Measurements from ENCODE around the gene CREB3L4. TPM values are rescaled to one million over a fixed set of nuclear protein-coding genes. Genes with fewer than 3 reads are reported as not detected.

Gene CREB3L4
- total and polyA plus RNA-seq, 2 donors (not counting 1 experiment from before 2014, with no cell fraction given) = 3.7 to 6.4 TPM

DNA sequence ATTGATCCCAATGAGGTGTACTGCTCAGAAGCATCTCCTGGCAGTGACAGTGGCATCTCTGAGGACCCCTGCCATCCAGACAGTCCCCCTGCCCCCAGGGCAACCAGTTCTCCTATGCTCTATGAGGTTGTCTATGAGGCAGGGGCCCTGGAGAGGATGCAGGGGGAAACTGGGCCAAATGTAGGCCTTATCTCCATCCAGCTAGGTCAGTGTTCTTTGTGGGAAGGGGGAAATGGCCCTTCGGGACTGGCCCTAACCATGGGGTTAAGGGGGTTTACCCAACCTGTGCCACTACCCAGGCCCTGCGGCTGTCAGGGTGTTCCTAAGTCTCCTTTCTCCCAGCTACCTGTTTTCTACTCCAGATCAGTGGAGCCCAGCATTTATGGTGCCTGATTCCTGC, 1.3 kb downstream of the CREB3L4 start:
- H4K20me1 ChIP-seq (ENCODE audit: control insufficient read depth, extremely low read depth, insufficient read depth, low read length) = no peaks in the 10 kb centered on the region
- no peaks in the 10 kb centered on the region for H3K79me2 ChIP-seq (ENCODE audit: control insufficient read depth, insufficient read depth, low read length)
- peaks cover 6% of the 10 kb centered on the region for H3K4me1 ChIP-seq (ENCODE audit: control insufficient read depth, extremely low read depth, insufficient read depth, low read length)
- peak overlapping the region in 1 of 4 experiments; percentile 90 for H3K4me3 ChIP-seq (replicated peaks in 1 of 4; ENCODE audit: control extremely low read depth in 1 of 4, insufficient read depth in 1 of 4, low read depth in 3 of 4, low read length in 4 of 4)
- no peak overlapping the region for H3K27ac ChIP-seq (ENCODE audit: insufficient read depth, low read length)
- TF ChIP-seq EZH2 (IDR thresholded peaks at IDR 0.05; ENCODE audit: low read length, missing control alignments) (no peak), CTCF (conservative IDR thresholded peaks at IDR 0.05 in 1 of 2, IDR thresholded peaks at IDR 0.05 in 1 of 2; ENCODE audit: low read depth in 1 of 2, low read length in 2 of 2) (no peak)
- H3K9ac ChIP-seq (ENCODE audit: insufficient read depth, low read length) = no peak overlapping the region
- no peaks in the 10 kb centered on the region for H3K27me3 ChIP-seq (ENCODE audit: control insufficient read depth, insufficient read depth, low read length)
- peaks cover 7% of the 10 kb centered on the region for H3K36me3 ChIP-seq (ENCODE audit: control insufficient read depth, insufficient read depth, low read length)
- DNase-seq (ENCODE audit: low read depth in 2 of 2) = no peak
- H2AFZ ChIP-seq (ENCODE audit: low read length) = no peak overlapping the region
- H3K4me2 ChIP-seq (ENCODE audit: extremely low read depth, insufficient read depth, low read length) = no peak overlapping the region
- H3K9me3 ChIP-seq (ENCODE audit: control insufficient read depth, insufficient read depth, low read depth, low read length) = no peaks in the 10 kb centered on the region

DNA sequence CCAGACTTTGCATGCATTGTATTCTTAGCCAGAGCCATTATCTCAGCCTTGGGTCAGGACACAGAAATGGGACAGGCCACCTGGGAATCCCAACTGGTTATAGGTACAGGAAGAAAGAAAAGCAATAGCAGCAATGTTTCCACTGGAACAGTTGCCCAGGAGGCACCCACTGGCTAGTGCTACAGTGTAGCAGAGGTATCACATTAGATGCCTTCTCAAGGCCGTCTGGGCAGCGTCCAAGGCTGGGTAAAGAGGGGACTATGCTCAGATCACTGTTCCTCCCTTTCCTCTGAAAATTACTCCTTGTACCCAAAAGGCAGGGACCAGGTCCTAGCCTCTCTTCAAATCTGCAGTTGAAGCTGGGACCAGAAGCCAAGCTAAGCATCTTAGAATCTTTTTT, 2.6 kb downstream of the CREB3L4 start:
- Histone ChIP-seq H3K27ac (ENCODE audit: insufficient read depth, low read length) (no peak overlapping the region), H3K9ac (ENCODE audit: insufficient read depth, low read length) (no peak overlapping the region), H2AFZ (ENCODE audit: low read length) (no peak overlapping the region), H3K9me3 (ENCODE audit: control insufficient read depth, insufficient read depth, low read depth, low read length) (no peaks in the 10 kb centered on the region), H3K36me3 (ENCODE audit: control insufficient read depth, insufficient read depth, low read length) (peaks cover 11% of the 10 kb centered on the region), H3K79me2 (ENCODE audit: control insufficient read depth, insufficient read depth, low read length) (no peaks in the 10 kb centered on the region), H3K4me3 (replicated peaks in 1 of 4; ENCODE audit: control extremely low read depth in 1 of 4, insufficient read depth in 1 of 4, low read depth in 3 of 4, low read length in 4 of 4) (no peak overlapping the region), H3K4me2 (ENCODE audit: extremely low read depth, insufficient read depth, low read length) (no peak overlapping the region), H4K20me1 (ENCODE audit: control insufficient read depth, extremely low read depth, insufficient read depth, low read length) (no peaks in the 10 kb centered on the region), H3K4me1 (ENCODE audit: control insufficient read depth, extremely low read depth, insufficient read depth, low read length) (peaks cover 6% of the 10 kb centered on the region), H3K27me3 (ENCODE audit: control insufficient read depth, insufficient read depth, low read length) (no peaks in the 10 kb centered on the region)
- TF ChIP-seq CTCF (conservative IDR thresholded peaks at IDR 0.05 in 1 of 2, IDR thresholded peaks at IDR 0.05 in 1 of 2; ENCODE audit: low read depth in 1 of 2, low read length in 2 of 2) (no peak), EZH2 (IDR thresholded peaks at IDR 0.05; ENCODE audit: low read length, missing control alignments) (no peak)
- no peak for DNase-seq (ENCODE audit: low read depth in 2 of 2)

- DNase-seq (ENCODE audit: low read depth in 2 of 2) = no peak
- H3K4me1 ChIP-seq (ENCODE audit: control insufficient read depth, extremely low read depth, insufficient read depth, low read length) = peaks cover 5% of the 10 kb centered on the region
- no peak overlapping the region for H3K4me2 ChIP-seq (ENCODE audit: extremely low read depth, insufficient read depth, low read length)
- peaks cover 13% of the 10 kb centered on the region for H3K36me3 ChIP-seq (ENCODE audit: control insufficient read depth, insufficient read depth, low read length)
- no peaks in the 10 kb centered on the region for H3K9me3 ChIP-seq (ENCODE audit: control insufficient read depth, insufficient read depth, low read depth, low read length)
- no peak overlapping the region for H3K4me3 ChIP-seq (replicated peaks in 1 of 4; ENCODE audit: control extremely low read depth in 1 of 4, insufficient read depth in 1 of 4, low read depth in 3 of 4, low read length in 4 of 4)
- H3K9ac ChIP-seq (ENCODE audit: insufficient read depth, low read length) = no peak overlapping the region
- peaks cover 17% of the 10 kb centered on the region for H3K79me2 ChIP-seq (ENCODE audit: control insufficient read depth, insufficient read depth, low read length)
- TF ChIP-seq EZH2 (IDR thresholded peaks at IDR 0.05; ENCODE audit: low read length, missing control alignments) = no peak
- no peak for TF ChIP-seq CTCF (conservative IDR thresholded peaks at IDR 0.05 in 1 of 2, IDR thresholded peaks at IDR 0.05 in 1 of 2; ENCODE audit: low read depth in 1 of 2, low read length in 2 of 2)
- no peaks in the 10 kb centered on the region for H4K20me1 ChIP-seq (ENCODE audit: control insufficient read depth, extremely low read depth, insufficient read depth, low read length)
- H3K27ac ChIP-seq (ENCODE audit: insufficient read depth, low read length) = no peak overlapping the region
- H2AFZ ChIP-seq (ENCODE audit: low read length) = no peak overlapping the region
- H3K27me3 ChIP-seq (ENCODE audit: control insufficient read depth, insufficient read depth, low read length) = no peaks in the 10 kb centered on the region
Observed at GRCh38 chr1:153973071-153973470, 5.4 kb downstream of the CREB3L4 start.

All from fibroblast of lung (primary cell).